Smooth muscle cell (in vitro differentiated cells): ENCODE measurements around the gene SMG1. TPM values are rescaled to one million over a fixed set of nuclear protein-coding genes. Genes with fewer than 3 reads are reported as not detected.
A peak's percentile ranks its signal among the peaks of the same experiment; 100 is the strongest.

Experiments used
- DNase-seq: peaks from one replicate; lab custom pipeline; 2025; ENCODE audit not compliant: unreplicated experiment; lab: John Stamatoyannopoulos, UW
- H2AFZ ChIP-seq: fragments of 200-600 bp; sonication (generic); 2 replicates; pipeline ENCODE4 v1.6.0; 2016; ENCODE audit warnings: antibody characterized with exemption, low read depth, mild to moderate bottlenecking
- H3F3A ChIP-seq: fragments of 200-600 bp; sonication (generic); 2 replicates; pipeline ENCODE4 v1.6.0; 2017; ENCODE audit warnings: antibody characterized with exemption, low read depth
- H3K27ac ChIP-seq: fragments of 200-600 bp; sonication (generic); 2 replicates; pipeline ENCODE4 v1.5.1; 2016; ENCODE audit warnings: low read depth, mild to moderate bottlenecking
- H3K27me3 ChIP-seq: fragments of 200-600 bp; sonication (generic); 2 replicates; pipeline ENCODE4 v1.6.1; 2016; ENCODE audit warnings: low read depth, mild to moderate bottlenecking
- H3K36me3 ChIP-seq: fragments of 200-600 bp; sonication (generic); 2 replicates; pipeline ENCODE4 v1.5.1; 2016; ENCODE audit warnings: low read depth
- H3K4me1 ChIP-seq: fragments of 200-600 bp; sonication (generic); 2 replicates; pipeline ENCODE4 v1.5.1; 2016; ENCODE audit warnings: low read depth
- H3K4me2 ChIP-seq: fragments of 200-600 bp; sonication (generic); 2 replicates; pipeline ENCODE4 v1.6.0; 2016; ENCODE audit warnings: mild to moderate bottlenecking
- H3K4me3 ChIP-seq: fragments of 200-600 bp; sonication (generic); 2 replicates; pipeline ENCODE4 v1.5.1; 2016; ENCODE audit warnings: mild to moderate bottlenecking
- H3K79me2 ChIP-seq: fragments of 200-600 bp; sonication (generic); 2 replicates; pipeline ENCODE4 v1.6.0; 2016; ENCODE audit warnings: low read depth, mild to moderate bottlenecking
- H3K9ac ChIP-seq: fragments of 200-600 bp; sonication (generic); 2 replicates; pipeline ENCODE4 v1.6.0; 2016; ENCODE audit warnings: low read depth
- H3K9me3 ChIP-seq: fragments of 200-600 bp; sonication (generic); replicated peaks from 2 replicates; pipeline ENCODE4 v1.5.1; 2016; ENCODE audit warnings: low read depth
- H4K20me1 ChIP-seq: fragments of 200-600 bp; sonication (generic); 2 replicates; pipeline ENCODE4 v1.6.0; 2016; ENCODE audit warnings: low read depth
- CTCF ChIP-seq: fragments of 200-600 bp; sonication (generic); IDR thresholded peaks from 2 replicates; pipeline ENCODE4 v1.5.1; 2017; ENCODE audit warnings: borderline replicate concordance, mild to moderate bottlenecking, antibody characterized with exemption; ENCODE audit not compliant: insufficient read depth, poor library complexity, severe bottlenecking
- WGBS: methylation state at CpG from one replicate; pipeline ENCODE4 v1.1.7; 2016; ENCODE audit warnings: low lambda C conversion rate; 5-methylcytosine and 5-hydroxymethylcytosine counted together
- polyA plus RNA-seq: library from polyadenylated mRNA; unstranded; fragments of >200 nt; fragmentation: Nextera tagmentation; extraction: Ambion mirVana; gene quantifications from 2 replicates; pipeline ENCODE4 v1.2.1, GENCODE V29; 2016
- total RNA-seq: library from RNA; depleted of rRNA; stranded (reverse); fragments of >200 nt; gene quantifications from 2 replicates; pipeline ENCODE4 v1.2.3, GENCODE V29; 2014

SMG1 gene
- total and polyA plus RNA-seq, 2 experiments from 2014 or later: 4.9 to 45.4 TPM

GRCh38 chr16:18805257-18805773, 120.9 kb downstream of the SMG1 start:
- Histone ChIP-seq H3K4me1 (peaks cover 11% of the 10 kb centered on the region), H3K4me3 (no peak overlapping the region), H3K9ac (no peak overlapping the region), H3K4me2 (no peak overlapping the region), H3K27ac (peak overlapping the region; percentile 74), H4K20me1 (peaks cover 6% of the 10 kb centered on the region), H3F3A (peaks cover 13% of the 10 kb centered on the region), H3K27me3 (no peaks in the 10 kb centered on the region), H3K9me3 (no peaks in the 10 kb centered on the region), H3K36me3 (peaks cover 21% of the 10 kb centered on the region), H3K79me2 (peaks cover 7% of the 10 kb centered on the region), H2AFZ (no peak overlapping the region)
- WGBS: 21% methylated on average over 2 of the region's 2 CpGs
- no peak for TF ChIP-seq CTCF
- DNase-seq: no peak

DNA sequence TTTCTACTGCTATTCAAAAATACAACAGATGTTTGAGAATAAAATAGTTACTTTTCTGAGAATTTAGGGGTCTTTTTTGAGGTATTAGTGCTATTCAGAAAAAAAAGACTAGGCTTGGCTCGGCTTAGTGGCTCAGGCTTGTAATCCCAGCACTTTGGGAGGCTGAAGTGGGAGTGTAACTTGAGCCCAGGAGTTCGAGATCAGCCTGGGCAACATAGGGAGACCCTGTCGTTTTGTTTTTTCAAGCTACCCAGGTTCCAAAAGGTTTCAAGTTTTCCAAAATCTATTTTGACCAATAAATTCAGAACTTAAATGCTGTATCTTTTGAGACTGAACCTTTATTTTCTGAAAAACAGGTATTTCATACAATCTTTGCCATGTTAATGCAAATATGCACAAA, 121.7 kb downstream of the SMG1 start:
- Histone ChIP-seq H3K4me3 (no peak overlapping the region), H3K4me1 (peaks cover 17% of the 10 kb centered on the region), H3K9ac (no peak overlapping the region), H4K20me1 (peaks cover 14% of the 10 kb centered on the region), H3K27ac (peak overlapping the region; percentile 74), H2AFZ (no peak overlapping the region), H3F3A (peaks cover 13% of the 10 kb centered on the region), H3K4me2 (peak overlapping the region; percentile 2), H3K9me3 (no peaks in the 10 kb centered on the region), H3K79me2 (peaks cover 15% of the 10 kb centered on the region), H3K36me3 (peaks cover 15% of the 10 kb centered on the region), H3K27me3 (no peaks in the 10 kb centered on the region)
- WGBS: 36% methylated on average over 3 of the region's 3 CpGs
- no peak for TF ChIP-seq CTCF
- no peak for DNase-seq

DNA sequence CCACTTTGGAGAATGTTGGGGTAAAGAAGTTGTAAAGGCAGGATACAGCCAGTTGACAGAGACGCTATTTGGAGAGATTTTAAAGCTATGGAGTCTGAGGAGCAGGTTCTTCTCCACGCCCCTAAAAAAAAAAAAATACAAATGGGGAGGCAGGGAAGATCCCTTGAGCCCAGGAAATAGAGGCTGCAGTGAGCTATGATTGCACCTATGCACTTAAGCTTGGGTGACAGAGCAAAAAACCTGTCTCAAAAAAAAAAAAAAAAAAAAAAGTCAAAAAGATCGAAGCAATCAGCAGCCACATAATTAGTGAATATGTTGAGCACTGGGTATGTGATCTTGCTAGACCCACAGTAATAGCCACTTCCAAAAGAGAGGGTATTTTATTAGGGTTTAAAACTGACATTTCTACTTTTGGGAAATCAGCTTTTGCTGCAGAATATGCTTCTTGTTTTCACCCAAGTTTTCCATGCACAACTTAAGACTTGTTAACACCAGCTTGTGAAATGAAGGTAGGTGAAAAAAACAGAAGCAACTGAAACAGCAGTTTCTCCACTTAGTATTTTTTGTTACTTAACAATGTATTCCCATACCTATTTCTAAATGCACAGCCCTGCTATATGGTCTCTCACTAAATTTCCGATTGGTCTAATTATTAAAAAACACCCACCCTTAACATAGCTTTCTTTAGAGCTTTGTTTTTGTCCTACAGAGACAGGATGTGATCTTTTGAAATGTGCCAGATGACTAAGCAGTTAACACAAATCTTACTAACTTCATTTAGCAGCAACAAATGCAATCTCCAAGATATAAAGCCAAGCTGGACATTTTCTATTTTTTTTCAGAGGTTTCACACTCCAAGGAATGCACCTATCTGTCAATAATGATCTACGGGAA, 122.4 kb downstream of the SMG1 start:
- H4K20me1 ChIP-seq: peaks cover 21% of the 10 kb centered on the region
- H3K9ac ChIP-seq: no peak overlapping the region
- H3F3A ChIP-seq: peaks cover 13% of the 10 kb centered on the region
- no peak for TF ChIP-seq CTCF
- peaks cover 24% of the 10 kb centered on the region for H3K4me1 ChIP-seq
- peak overlapping the region; percentile 2 for H3K4me2 ChIP-seq
- H3K27me3 ChIP-seq: no peaks in the 10 kb centered on the region
- no peak overlapping the region for H3K4me3 ChIP-seq
- H3K9me3 ChIP-seq: no peaks in the 10 kb centered on the region
- H3K36me3 ChIP-seq: peaks cover 12% of the 10 kb centered on the region
- H3K79me2 ChIP-seq: peaks cover 22% of the 10 kb centered on the region
- no peak for DNase-seq
- no peak overlapping the region for H2AFZ ChIP-seq
- peak overlapping the region; percentile 74 for H3K27ac ChIP-seq
- WGBS: 86% methylated on average over 5 of the region's 5 CpGs
